Head of caudate nucleus (tissue), 42 donors: Measurements from ENCODE around the gene CCNO.
A peak's percentile ranks its signal among the peaks of the same experiment; 100 is the strongest.

ENCODE experiments used
- DNase-seq, 42 donors: peaks; one replicate each; pipeline versions ENCODE4 v3.0.0 to v3.0.0-alpha.2; 2020 to 2021; ENCODE audit warnings: mixed read lengths in 7 of 42
- intact Hi-C: fragments of 100-400 bp; cut with DNase I; formaldehyde crosslinking; loops from one replicate; pipeline ENCODE4 v1.15.0; 2022

The CCNO gene, protein sequence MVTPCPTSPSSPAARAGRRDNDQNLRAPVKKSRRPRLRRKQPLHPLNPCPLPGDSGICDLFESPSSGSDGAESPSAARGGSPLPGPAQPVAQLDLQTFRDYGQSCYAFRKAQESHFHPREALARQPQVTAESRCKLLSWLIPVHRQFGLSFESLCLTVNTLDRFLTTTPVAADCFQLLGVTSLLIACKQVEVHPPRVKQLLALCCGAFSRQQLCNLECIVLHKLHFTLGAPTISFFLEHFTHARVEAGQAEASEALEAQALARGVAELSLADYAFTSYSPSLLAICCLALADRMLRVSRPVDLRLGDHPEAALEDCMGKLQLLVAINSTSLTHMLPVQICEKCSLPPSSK

DNA sequence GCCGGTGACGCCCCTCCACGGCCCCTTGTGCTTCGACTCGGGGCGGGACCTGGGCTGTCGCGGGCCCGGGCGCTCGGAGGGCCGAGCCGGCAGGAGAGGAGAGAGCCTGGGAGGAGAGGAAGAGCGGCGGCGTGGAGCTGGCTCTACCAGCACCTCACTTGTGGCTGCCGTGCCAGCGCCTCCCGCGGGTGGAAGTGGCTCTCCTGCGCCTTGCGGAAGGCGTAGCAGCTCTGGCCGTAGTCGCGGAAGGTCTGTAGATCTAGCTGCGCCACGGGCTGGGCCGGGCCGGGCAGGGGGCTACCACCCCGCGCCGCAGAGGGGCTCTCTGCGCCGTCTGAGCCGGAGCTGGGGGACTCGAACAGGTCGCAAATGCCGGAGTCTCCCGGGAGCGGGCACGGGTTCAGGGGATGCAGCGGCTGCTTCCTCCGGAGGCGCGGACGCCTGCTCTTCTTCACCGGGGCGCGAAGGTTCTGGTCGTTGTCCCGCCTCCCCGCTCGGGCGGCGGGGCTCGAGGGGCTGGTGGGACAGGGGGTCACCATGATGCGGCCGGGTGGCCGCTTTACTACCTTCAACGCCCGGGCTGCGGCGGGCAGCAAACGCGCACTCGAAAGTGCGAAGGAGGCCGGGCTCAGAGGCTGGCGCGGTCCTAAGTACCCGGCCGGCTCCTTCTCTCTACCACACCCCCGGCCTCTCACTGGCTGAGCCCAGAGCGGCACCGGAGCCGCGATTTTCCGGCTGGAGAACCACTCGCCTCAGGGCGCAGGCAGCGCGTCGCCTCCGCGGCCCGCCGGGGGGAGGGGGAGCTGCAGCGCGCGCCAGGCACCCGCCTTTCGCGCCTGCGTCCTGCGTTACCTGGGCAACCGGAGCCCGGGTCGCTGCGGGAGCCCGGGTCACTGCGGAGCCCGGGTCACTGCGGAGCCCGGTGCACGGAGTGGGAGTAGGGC lies at the start of gene CCNO:
Gene CCNO (minus strand): TSS at position 624 of the 944 bp plus-strand sequence. CDS start 85 bp downstream, at position 539.
- peak in 40 of 42 donors; percentile 31 to 92 (median 76) for DNase-seq
- intact Hi-C loops, result loop anchor here (5.0 kb wide), 2 partner anchors 61 to 74 kb away; partner anchors contain the start of genes CDC20B, DHX29 and MTREX

DNA sequence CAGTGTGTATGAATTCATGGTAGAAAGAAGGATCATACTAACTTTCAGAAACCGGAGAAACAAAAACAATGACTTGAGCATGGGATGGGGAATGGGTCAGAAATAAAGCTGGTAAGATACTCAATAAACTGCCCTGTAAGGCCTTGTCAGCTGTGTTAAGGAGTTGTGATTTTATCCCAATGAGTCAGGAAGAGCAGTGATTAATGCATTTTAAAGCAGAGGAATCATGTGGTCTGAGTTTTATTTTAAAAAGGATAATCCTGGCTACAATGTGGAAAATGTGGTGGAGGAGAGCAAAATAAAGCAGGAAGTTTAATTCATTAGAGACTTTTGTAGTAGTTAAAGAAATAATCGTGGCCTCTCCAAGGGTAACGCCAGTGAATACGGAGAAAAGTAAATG lies 45.4 kb upstream of the CCNO start:
- intact Hi-C loops, result no loop called here
- no peak for DNase-seq

DNA sequence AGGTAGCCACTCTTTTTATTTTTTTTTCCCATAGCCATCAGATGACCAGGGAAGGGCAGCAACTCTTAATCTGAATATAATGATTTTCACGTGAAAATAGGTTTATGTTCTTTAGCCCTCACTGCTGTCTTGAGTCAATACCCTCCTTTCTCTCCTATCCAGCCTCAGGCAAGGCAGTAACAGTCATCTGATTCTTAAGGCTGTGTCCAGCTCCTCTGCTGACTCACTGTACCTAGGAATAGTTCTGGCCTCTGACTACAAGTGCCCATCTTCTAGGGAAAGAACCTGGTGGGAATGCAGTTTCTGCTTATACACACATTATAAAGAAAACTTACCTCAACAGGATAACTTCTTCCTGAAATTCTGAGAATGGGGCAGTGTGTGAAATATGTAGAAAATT lies 43.4 kb upstream of the CCNO start:
- intact Hi-C loops, result no loop called here
- no peak for DNase-seq

DNA sequence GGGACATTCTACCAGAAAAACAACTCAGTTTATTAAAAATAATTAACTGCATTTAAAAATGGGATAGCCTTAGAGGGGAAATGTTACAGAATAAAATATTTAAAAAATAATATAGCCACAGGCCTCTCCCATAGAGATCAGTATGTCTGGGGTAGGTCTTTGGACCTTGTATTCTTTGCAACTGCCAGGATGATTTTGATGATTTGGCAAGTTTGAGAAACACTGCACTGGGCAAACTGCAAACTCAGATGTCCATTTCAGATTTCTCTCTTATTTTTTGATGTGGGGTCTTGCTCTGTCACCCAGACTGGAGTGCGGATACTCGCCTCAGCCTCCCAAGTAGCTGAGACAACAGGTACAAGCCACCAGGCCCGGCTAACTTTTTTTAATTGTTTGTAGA lies 24.9 kb upstream of the CCNO start:
- intact Hi-C loops, result no loop called here
- DNase-seq, result no peak

DNA sequence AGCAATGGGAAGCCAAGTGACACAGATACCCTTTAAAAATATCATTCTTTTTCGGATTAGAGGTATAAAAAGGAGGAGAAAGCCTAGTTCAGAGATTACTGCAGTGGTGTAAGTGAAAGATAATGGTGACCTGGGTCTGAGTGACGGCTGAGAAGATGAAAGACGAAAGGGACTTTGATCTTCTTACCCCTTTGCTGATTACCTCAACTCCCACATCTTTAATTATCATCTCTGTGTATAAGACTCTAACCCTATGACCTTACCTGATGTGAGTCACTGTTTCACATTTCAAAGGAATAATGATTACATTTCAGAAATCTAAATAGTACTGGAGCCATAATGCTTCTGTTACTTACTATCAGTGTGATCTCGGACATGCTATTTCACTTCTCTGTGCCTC lies 21.4 kb upstream of the CCNO start:
- no peak for DNase-seq
- intact Hi-C loops, result no loop called here

DNA sequence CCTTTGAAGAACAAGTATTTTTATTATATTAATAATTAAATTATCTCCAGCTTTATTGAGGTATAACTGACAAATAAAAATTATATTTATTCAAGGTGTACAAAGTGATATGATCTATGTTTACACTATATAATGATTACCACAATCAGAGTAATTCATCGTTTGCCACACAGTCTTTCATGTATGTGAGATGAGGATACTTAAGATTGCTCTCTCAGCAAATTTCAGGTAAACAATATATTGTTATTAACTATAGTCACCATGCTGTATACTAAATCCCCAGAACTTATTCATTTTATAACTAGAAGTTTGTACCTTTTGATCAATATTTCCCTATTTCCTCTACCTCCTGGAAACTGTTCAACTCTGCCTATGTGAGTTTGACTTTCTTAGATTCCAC lies 16.7 kb upstream of the CCNO start:
- no peak for DNase-seq
- intact Hi-C loops, result no loop called here

DNA sequence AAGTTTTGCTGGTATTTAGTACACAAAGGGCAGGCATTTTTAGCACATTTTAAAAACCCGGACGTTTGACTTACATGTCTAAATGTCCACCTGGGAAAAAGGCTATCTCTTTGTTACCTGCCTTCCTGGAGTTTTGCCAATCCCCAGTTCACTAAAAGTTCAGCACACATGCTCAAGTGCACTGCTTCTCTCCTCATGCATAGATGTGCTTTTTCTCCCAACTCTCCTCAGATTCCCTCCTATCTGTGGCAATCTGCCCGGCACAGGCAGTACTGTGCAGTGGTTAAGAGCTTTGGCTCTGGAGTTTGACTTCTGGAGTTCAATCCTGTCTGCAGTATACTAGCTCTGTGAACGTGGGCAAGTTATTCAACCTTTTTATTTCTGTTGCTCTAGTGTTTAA lies 8.3 kb upstream of the CCNO start:
- DNase-seq, result no peak
- intact Hi-C loops, result no loop called here

DNA sequence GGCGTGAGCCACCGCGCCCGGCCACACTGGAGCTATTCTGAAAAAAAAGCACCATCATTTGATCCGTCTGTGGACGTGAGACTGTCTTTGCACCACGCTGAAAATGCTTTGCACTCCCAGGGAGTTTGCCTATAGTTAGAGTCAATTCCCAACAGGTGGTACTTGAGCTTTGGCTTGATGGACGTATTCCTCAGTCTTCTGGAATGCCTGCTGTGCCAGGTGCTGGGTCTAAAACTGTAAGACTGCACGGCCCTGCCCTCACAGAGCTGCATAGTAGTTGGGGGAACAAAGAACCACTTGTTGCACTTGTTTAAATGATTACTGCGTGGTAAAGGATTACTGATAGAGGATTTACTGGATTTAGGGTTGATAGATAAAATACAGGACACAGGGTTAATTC lies 3.4 kb upstream of the CCNO start:
- DNase-seq, result no peak
- intact Hi-C loops, result no loop called here

DNA sequence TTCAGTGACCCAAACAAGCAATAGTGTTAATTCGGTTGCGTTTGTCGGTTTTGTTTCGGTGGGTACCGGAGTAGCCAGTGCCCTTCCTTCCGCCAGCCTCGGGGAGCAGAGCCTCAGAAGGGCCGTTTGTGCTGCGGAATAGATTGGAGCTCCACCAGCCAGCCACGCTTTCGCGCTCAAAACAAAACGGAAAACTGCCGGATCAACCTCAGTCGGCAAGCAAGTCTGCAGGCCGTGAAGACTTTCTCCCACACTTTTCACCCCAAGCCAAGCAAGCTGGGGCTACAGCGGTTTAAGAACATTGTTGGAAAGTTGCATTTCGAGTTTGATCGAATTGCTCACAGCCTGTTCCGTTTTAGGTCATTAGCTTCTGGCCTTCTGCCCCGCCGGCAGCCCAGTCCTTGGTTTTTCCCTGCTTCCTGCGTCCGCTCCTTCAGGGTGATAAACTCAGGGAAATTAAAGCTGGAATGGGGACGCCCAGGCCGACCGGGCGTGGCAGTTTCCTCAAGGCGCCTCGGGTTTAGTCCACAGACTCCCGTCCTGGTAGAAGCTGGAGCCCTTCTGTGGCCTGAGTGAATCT lies 803 bp upstream of the CCNO start:
- intact Hi-C loops, result loop anchor here (5.0 kb wide), 2 partner anchors 62 to 73 kb away; partner anchors contain the start of genes CDC20B, DHX29 and MTREX
- DNase-seq, result peak in 14 of 42 donors; percentile 14 to 51 (median 31)

DNA sequence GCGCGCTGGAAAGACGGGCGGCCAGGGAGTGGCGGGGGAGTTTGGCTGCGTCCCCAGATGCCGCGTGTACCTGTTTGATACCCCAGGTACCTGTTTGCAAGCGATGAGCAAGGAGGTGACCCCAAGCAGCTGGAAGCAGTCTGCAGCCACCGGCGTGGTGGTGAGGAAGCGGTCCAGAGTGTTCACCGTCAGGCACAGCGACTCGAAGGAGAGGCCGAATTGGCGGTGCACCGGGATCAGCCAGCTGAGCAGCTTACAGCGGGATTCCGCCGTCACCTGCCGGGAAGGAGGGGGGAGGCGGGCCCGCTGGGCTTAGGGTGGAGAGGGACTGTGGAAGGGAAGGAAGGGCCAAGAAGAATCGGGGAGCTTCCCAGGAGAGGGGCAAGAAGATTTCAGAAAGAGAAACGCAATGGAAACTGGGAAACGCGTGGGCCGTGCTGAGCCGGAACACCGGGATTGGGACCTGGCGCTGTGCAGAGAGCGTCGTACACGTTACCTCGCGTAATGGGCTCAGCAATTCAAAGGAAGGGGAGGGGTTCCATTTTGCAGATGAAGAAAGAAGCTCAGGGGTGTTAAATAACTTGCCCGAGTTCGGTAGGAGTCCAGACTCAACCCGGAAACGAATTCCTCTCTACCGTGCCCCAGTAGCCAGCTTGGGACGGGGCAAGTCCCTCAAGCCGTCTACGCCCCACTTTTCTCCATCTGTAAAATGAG lies 980 bp downstream of the CCNO start:
- DNase-seq, result peak in 38 of 42 donors; percentile 14 to 87 (median 70)
- intact Hi-C loops, result loop anchor here (5.0 kb wide), 2 partner anchors 60 to 75 kb away; partner anchors contain the start of genes CDC20B, DHX29 and MTREX

DNA sequence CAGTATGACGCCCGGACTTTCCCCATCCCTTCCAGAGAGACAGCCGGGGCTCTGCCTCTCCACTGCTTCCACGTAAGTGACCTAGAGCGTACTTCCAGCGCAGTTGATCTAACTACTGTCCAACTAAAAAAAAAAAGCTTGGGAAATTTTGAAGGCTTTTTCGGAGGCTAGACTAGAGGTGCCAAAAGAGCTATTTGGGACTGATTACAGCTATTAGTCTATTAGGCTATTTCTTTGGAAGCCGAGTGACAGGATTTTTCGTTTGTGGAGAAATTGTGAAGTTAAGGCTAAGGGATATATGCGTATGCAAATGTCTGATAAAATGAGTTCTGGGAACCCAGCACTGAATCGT lies 1.5 kb downstream of the CCNO start:
- intact Hi-C loops, result loop anchor here (5.0 kb wide), 2 partner anchors 60 to 75 kb away; partner anchors contain the start of genes CDC20B, DHX29 and MTREX
- peak in 1 of 42 donors; percentile 14 for DNase-seq

DNA sequence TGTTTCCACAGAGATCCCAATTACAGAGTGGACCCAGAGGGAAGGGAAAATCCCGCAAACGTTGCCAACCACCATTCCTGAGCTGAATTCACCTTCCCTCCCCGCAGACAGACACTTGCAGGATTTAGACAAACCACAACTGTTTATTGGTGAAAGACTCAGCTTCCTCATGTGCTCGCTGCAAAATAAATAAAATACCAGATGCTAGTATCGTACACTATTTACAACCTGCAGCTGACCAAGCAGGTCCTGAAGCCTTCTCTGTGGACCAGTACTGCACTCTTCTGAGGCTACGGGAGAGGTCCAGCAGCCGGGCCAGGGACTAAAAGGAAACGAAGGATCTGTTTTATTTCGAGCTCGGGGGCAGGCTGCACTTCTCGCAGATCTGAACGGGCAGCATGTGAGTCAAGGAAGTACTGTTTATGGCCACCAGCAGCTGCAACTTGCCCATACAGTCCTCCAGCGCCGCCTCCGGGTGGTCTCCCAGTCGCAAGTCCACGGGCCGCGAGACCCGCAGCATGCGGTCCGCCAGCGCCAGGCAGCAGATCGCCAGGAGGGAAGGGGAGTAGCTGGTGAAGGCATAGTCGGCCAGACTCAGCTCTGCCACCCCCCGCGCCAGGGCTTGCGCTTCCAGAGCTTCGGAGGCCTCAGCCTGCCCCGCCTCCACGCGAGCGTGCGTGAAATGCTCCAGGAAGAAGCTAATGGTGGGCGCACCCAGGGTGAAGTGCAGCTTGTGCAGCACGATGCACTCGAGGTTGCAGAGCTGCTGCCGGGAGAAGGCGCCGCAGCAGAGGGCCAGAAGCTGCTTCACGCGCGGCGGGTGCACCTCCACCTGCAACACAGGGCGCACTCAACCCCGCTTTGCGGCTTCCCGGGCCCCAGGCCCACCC lies 2.1 kb downstream of the CCNO start:
- intact Hi-C loops, result loop anchor here (5.0 kb wide), 2 partner anchors 59 to 76 kb away; partner anchors contain the start of genes CDC20B, DHX29 and MTREX
- peak in 37 of 42 donors; percentile 22 to 80 (median 60) for DNase-seq

DNA sequence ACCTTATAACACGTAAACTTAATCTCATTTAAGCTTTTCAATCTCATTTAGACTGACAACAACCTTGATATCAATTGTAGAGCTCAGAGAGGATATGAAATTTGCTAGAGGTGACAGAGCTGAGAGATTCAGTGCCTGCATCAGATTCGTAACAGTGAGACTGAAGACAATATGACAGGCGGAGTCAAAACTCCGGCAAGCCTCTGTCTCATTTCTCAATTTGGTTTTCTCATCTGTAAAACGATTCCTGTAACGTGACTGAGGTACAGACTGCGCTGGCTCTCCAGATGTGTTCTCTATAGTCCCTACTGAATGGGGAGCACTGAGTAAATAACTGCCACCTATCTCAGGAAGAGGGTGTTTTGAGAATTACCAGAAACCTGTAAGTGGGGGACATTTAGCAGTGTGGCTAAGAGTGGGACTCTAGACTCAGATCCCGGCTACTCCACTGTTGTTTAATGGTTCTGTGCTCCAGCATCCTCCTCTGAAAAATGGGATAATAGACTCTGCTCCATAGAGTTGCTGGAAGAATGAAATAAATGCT lies 3.2 kb downstream of the CCNO start:
- no peak for DNase-seq
- intact Hi-C loops, result loop anchor here (5.0 kb wide), 2 partner anchors 58 to 77 kb away; partner anchors contain the start of genes CDC20B, DHX29 and MTREX

DNA sequence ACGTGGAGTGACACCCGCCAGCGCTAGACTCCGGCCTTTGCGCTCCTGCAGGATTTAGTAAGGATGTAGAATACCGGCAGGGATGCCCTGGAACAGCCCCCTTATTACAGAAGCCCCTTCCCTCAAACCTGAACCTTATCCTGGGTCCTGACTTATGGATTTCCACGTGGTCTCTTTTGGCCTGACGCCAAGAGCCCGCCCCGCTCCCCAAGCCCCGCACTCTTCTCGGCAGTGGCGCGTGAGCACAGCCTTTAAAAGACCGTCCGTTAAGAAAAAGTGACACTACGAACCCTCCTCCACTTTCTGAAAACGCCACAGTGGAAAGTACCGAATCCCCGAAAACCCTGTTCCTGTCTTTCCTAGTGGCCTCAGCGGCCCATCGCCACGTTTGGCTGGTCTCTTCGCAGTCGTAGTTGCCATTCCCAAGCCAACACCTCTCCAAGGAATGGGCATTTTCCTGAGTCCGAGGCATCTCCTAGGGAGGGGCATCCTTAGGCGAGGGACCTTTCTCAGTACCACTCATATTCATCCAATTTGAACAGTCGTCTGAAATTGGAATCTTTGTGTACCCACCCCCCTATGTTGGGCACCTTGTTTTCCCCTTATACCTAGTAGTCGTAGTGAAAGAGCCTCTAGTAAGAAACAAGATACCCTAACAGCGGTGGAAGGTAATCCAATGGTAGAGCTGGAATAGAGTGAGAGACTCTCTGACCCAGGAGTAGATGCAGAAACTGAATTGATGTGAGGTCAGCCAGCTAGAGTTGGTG lies 5.6 kb downstream of the CCNO start:
- intact Hi-C loops, result no loop called here
- DNase-seq, result no peak

DNA sequence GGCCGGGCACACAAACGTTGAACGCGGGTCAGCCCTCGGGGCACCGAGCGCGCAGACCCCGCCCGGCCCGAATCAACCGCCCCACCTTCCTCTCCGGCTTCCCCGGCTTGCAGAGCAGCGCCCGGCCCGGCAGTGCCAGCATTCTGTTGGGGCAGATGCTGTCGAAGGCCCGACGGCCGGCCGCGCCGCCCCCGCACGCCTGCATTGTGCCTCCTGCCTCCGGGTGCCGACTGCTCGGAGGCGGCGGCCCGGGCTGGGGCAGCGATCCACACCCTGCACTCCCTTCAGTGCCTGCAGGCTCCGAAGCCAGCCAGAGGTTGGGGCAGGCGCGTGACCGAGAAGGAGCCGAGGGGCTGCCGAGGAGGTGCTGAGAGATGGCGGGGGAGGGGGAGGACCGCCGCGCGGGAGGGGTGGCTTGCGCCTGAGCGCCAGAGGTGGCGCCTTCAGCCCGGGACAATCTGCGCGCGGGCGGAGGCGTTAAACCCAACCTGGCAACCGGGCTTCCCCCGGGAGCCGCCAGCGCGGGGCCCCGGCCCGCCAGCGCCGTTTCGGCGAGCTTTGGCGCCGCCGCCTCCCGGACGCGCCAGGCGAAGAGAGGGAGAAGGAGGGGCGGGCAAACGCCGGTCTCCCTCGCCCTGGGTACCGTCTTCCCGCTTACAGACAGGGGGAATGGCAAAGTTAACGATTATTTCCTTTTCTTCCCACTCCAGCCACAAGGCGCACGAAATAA lies 6.3 kb downstream of the CCNO start, which contains the start of gene MCIDAS:
Gene MCIDAS (minus strand): TSS at position 382 of the 730 bp plus-strand sequence. CDS start 177 bp downstream, at position 205.
- intact Hi-C loops, result no loop called here
- DNase-seq, result peak in 34 of 42 donors; percentile 11 to 75 (median 48)
